Measurements from ENCODE around the gene RABAC1. TPM values are rescaled to one million over a fixed set of nuclear protein-coding genes. Genes with fewer than 3 reads are reported as not detected.

RABAC1 gene
- total and polyA plus RNA-seq, 2 of the 4 experiments (the other 2 are of a cell fraction) = 117 to 276 TPM

- peaks cover 89% of the 10 kb centered on the region for H3K27me3 ChIP-seq (ENCODE audit: control insufficient read depth, insufficient read depth, low read length)
- intact Hi-C loops (cut with micrococcal nuclease) = loop anchor here (5.0 kb wide), 1 partner anchor 47 kb away; the partner anchor contains the start of gene ARHGEF1
- POLR2A ChIA-PET (ENCODE audit: unreplicated experiment) = no interaction called here
Observed at GRCh38 chr19:41929536-41930071, 29.5 kb downstream of the RABAC1 start.

More at GRCh38 chr19:41929536-41930071, 29.5 kb downstream of the RABAC1 start:
- Histone ChIP-seq H2BK5ac (ENCODE audit: low read depth, low read length, poor library complexity, severe bottlenecking) (no peak overlapping the region), H3K18ac (ENCODE audit: low read depth, low read length) (no peak overlapping the region), H3K56ac (ENCODE audit: extremely low read depth, insufficient read depth, low read length) (no peak overlapping the region), H4K91ac (ENCODE audit: insufficient read depth, low read depth, low read length) (no peak overlapping the region), H3K9me3 (ENCODE audit: control insufficient read depth, insufficient read depth, low read length) (peaks cover 3% of the 10 kb centered on the region; the same call in 1 of the 2 replicates), H3K4me2 (ENCODE audit: low read depth, low read length) (no peak overlapping the region), H2AFZ (replicated peaks; ENCODE audit: low read length, poor library complexity) (no peak overlapping the region), H3K36me3 (ENCODE audit: control insufficient read depth, insufficient read depth, low read length) (no peaks in the 10 kb centered on the region), H3K14ac (replicated peaks; ENCODE audit: low read depth, low read length) (no peak overlapping the region), H3K27ac (ENCODE audit: insufficient read depth, low read length) (no peak overlapping the region), H4K8ac (ENCODE audit: low read depth in 2 of 2, low read length in 2 of 2) (no peak overlapping the region), H4K20me1 (ENCODE audit: insufficient read depth, low read length) (peaks cover 23% of the 10 kb centered on the region), H3K9ac (ENCODE audit: low read depth, low read length) (no peak overlapping the region), H2AK5ac (ENCODE audit: low read depth, low read length) (no peak overlapping the region), H2BK15ac (ENCODE audit: low read depth, low read length) (no peak overlapping the region), H2BK120ac (ENCODE audit: low read depth, low read length) (no peak overlapping the region), H2BK20ac (ENCODE audit: low read depth, low read length) (no peak overlapping the region), H3K4ac (ENCODE audit: low read depth, low read length) (no peak overlapping the region), H3K79me1 (ENCODE audit: low read depth in 1 of 2, low read length in 2 of 2) (no peaks in the 10 kb centered on the region), H4K5ac (ENCODE audit: low read depth, low read length) (no peak overlapping the region), H3K4me1 (ENCODE audit: control insufficient read depth, insufficient read depth, low read length) (peaks cover 7% of the 10 kb centered on the region), H3K23ac (ENCODE audit: low read depth, low read length) (no peak overlapping the region), H2AK9ac (replicated peaks; ENCODE audit: low read depth, low read length, poor library complexity) (no peak overlapping the region), H3K4me3 (ENCODE audit: insufficient read depth, low read depth, low read length) (no peak overlapping the region), H3K9me1 (ENCODE audit: insufficient read depth, low read length) (no peaks in the 10 kb centered on the region; the same call in 1 of the 2 replicates)
- CTCF ChIA-PET = no interaction called here
- WGBS, 2 experiments (ENCODE audit: extremely low coverage in 2 of 2, insufficient read length in 1 of 2) = no CpG with 5 or more reads among the region's 14 CpGs
- in situ Hi-C loops (cut with MboI; ENCODE audit: low sequenced_read_pairs) (no loop called here), dilution Hi-C loops (cut with HindIII; ENCODE audit: low sequenced_read_pairs, unreplicated experiment) (no loop called here)
- ATAC-seq (ENCODE audit: low read depth) (no peak), DNase-seq (no peak)
- BruUV-seq (replicated peaks) = no TSS peak
- TF ChIP-seq ELK1 (IDR thresholded peaks at IDR 0.05; ENCODE audit: borderline replicate concordance, low read depth, low read length) (no peak), SMC3 (IDR thresholded peaks at IDR 0.05; ENCODE audit: low read depth, low read length) (no peak), RAD21 (IDR thresholded peaks at IDR 0.05; ENCODE audit: low read length) (no peak), NFE2L2 (IDR thresholded peaks at IDR 0.05; ENCODE audit: low read depth, low read length) (no peak), CTCF (conservative IDR thresholded peaks at IDR 0.05; ENCODE audit: low read depth, low read length) (no peak), RCOR1 (IDR thresholded peaks at IDR 0.05; ENCODE audit: insufficient replicate concordance, low read length) (no peak), RFX5 (IDR thresholded peaks at IDR 0.05; ENCODE audit: low read depth, low read length) (no peak), CHD1 (IDR thresholded peaks at IDR 0.05; ENCODE audit: low read depth, low read length) (no peak), MAZ (IDR thresholded peaks at IDR 0.05; ENCODE audit: borderline replicate concordance, low read depth, low read length) (no peak), POLR2A (IDR thresholded peaks at IDR 0.05; ENCODE audit: low read depth, low read length) (no peak), MXI1 (IDR thresholded peaks at IDR 0.05; ENCODE audit: borderline replicate concordance, low read depth, low read length) (no peak), FOS (IDR thresholded peaks at IDR 0.05; ENCODE audit: low read depth, low read length) (no peak), BHLHE40 (IDR thresholded peaks at IDR 0.05; ENCODE audit: low read depth, low read length) (no peak), MAFK (IDR thresholded peaks at IDR 0.05; ENCODE audit: low read depth, low read length) (no peak), CEBPB (IDR thresholded peaks at IDR 0.05; ENCODE audit: low read depth, low read length) (no peak)
- TF ChIP-seq, protein P1, sequence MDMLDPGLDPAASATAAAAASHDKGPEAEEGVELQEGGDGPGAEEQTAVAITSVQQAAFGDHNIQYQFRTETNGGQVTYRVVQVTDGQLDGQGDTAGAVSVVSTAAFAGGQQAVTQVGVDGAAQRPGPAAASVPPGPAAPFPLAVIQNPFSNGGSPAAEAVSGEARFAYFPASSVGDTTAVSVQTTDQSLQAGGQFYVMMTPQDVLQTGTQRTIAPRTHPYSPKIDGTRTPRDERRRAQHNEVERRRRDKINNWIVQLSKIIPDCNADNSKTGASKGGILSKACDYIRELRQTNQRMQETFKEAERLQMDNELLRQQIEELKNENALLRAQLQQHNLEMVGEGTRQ (IDR thresholded peaks at IDR 0.05; ENCODE audit: low read depth, low read length) = no peak

Measured in IMR-90 (cell line).